GM04504 (cell line): ENCODE results near the gene CAPZA2.

Source experiments
- DNase-seq: peaks from one replicate; pipeline ENCODE4 v3.0.0-alpha.2; 2012; ENCODE audit warnings: low read depth

CAPZA2 gene

GRCh38 chr7:116862951-116863670 lies 724 bp downstream of the CAPZA2 start:
- no peak for DNase-seq

GRCh38 chr7:116863936-116864500 lies 1.6 kb downstream of the CAPZA2 start:
- no peak for DNase-seq

GRCh38 chr7:116871061-116871700 lies 8.8 kb downstream of the CAPZA2 start:
- no peak for DNase-seq

GRCh38 chr7:116872026-116872425 lies 9.6 kb downstream of the CAPZA2 start:
- DNase-seq, result no peak

- no peak for DNase-seq
These were observed 11.2 kb downstream of the CAPZA2 start for GRCh38 chr7:116873619-116874018.

- no peak for DNase-seq
These were observed 14.5 kb downstream of the CAPZA2 start for GRCh38 chr7:116876664-116877442.

- no peak for DNase-seq
These were observed 15.2 kb downstream of the CAPZA2 start for GRCh38 chr7:116877443-116878217.

GRCh38 chr7:116884691-116885090 lies 22.3 kb downstream of the CAPZA2 start:
- no peak for DNase-seq

GRCh38 chr7:116885724-116886123 lies 23.3 kb downstream of the CAPZA2 start:
- DNase-seq, result no peak

- DNase-seq, result no peak
These were observed 24.3 kb downstream of the CAPZA2 start for GRCh38 chr7:116886543-116887156.

GRCh38 chr7:116888895-116889294 lies 26.5 kb downstream of the CAPZA2 start:
- no peak for DNase-seq

GRCh38 chr7:116895849-116896248 lies 33.5 kb downstream of the CAPZA2 start:
- DNase-seq, result no peak

- DNase-seq, result no peak
These were observed 35.3 kb downstream of the CAPZA2 start for GRCh38 chr7:116897661-116898060.

- no peak for DNase-seq
These were observed 36.9 kb downstream of the CAPZA2 start for GRCh38 chr7:116899308-116899707.

GRCh38 chr7:116901143-116901542 lies 38.8 kb downstream of the CAPZA2 start:
- no peak for DNase-seq

- DNase-seq, result no peak
These were observed 40.5 kb downstream of the CAPZA2 start for GRCh38 chr7:116902867-116903266.

- no peak for DNase-seq
These were observed 44.0 kb downstream of the CAPZA2 start for GRCh38 chr7:116906391-116906790.

GRCh38 chr7:116910383-116910782 lies 48.0 kb downstream of the CAPZA2 start:
- no peak for DNase-seq

GRCh38 chr7:116911801-116912200 lies 49.4 kb downstream of the CAPZA2 start:
- DNase-seq, result no peak

- DNase-seq, result no peak
These were observed 50.0 kb downstream of the CAPZA2 start for GRCh38 chr7:116912269-116912909.

- no peak for DNase-seq
These were observed 56.3 kb downstream of the CAPZA2 start for GRCh38 chr7:116918704-116919103.
